ENCODE measurements around the gene WSCD1.

WSCD1 gene

GRCh38 chr17:6072611-6073010, 2.4 kb downstream of the WSCD1 start:
- no peak for TF ChIP-seq CTCF (IDR thresholded peaks at IDR 0.05; ENCODE audit: borderline replicate concordance, control extremely low read depth, extremely low read depth, insufficient read depth, missing control alignments)
- in situ Hi-C loops (cut with MboI; ENCODE audit: low sequenced_read_pairs, unreplicated experiment) = no loop called here
- no peak for DNase-seq (ENCODE audit: low spot score)

GRCh38 chr17:6073620-6074019, 3.4 kb downstream of the WSCD1 start:
- in situ Hi-C loops (cut with MboI; ENCODE audit: low sequenced_read_pairs, unreplicated experiment) = no loop called here
- DNase-seq (ENCODE audit: low spot score) = no peak
- TF ChIP-seq CTCF (IDR thresholded peaks at IDR 0.05; ENCODE audit: borderline replicate concordance, control extremely low read depth, extremely low read depth, insufficient read depth, missing control alignments) = no peak

GRCh38 chr17:6075050-6075449, 4.9 kb downstream of the WSCD1 start:
- in situ Hi-C loops (cut with MboI; ENCODE audit: low sequenced_read_pairs, unreplicated experiment) = no loop called here
- TF ChIP-seq CTCF (IDR thresholded peaks at IDR 0.05; ENCODE audit: borderline replicate concordance, control extremely low read depth, extremely low read depth, insufficient read depth, missing control alignments) = no peak
- DNase-seq (ENCODE audit: low spot score) = no peak

- no peak for DNase-seq (ENCODE audit: low spot score)
- in situ Hi-C loops (cut with MboI; ENCODE audit: low sequenced_read_pairs, unreplicated experiment) = no loop called here
- TF ChIP-seq CTCF (IDR thresholded peaks at IDR 0.05; ENCODE audit: borderline replicate concordance, control extremely low read depth, extremely low read depth, insufficient read depth, missing control alignments) = no peak
Observed at GRCh38 chr17:6075845-6076244, 5.7 kb downstream of the WSCD1 start.

GRCh38 chr17:6077752-6078151, 7.6 kb downstream of the WSCD1 start:
- no peak for TF ChIP-seq CTCF (IDR thresholded peaks at IDR 0.05; ENCODE audit: borderline replicate concordance, control extremely low read depth, extremely low read depth, insufficient read depth, missing control alignments)
- in situ Hi-C loops (cut with MboI; ENCODE audit: low sequenced_read_pairs, unreplicated experiment) = no loop called here
- no peak for DNase-seq (ENCODE audit: low spot score)

GRCh38 chr17:6078458-6078871, 8.3 kb downstream of the WSCD1 start:
- TF ChIP-seq CTCF (IDR thresholded peaks at IDR 0.05; ENCODE audit: borderline replicate concordance, control extremely low read depth, extremely low read depth, insufficient read depth, missing control alignments) = no peak
- no peak for DNase-seq (ENCODE audit: low spot score)
- in situ Hi-C loops (cut with MboI; ENCODE audit: low sequenced_read_pairs, unreplicated experiment) = no loop called here
